Ovary (tissue), 9 donors: ENCODE data around the gene THSD4. TPM values are rescaled to one million over a fixed set of nuclear protein-coding genes. Genes with fewer than 3 reads are reported as not detected.

Experiments used
- DNase-seq, 5 donors: peaks; one replicate each; pipeline ENCODE4 v3.0.0-alpha.2; 2019 to 2020
- H3K27ac ChIP-seq, 2 donors: fragments of 200-600 bp; one replicate each; pipeline versions ENCODE4 v1.5.1 to v1.8.0; 2019 to 2022
- H3K27me3 ChIP-seq: fragments of 200-600 bp; one replicate; pipeline ENCODE4 v1.8.0; 2022
- H3K36me3 ChIP-seq: fragments of 200-600 bp; sonication (generic); one replicate; pipeline ENCODE4 v1.5.1; 2019
- H3K4me1 ChIP-seq: one replicate; pipeline ENCODE4 v1.8.1; 2013; ENCODE audit warnings: mild to moderate bottlenecking, moderate library complexity; ENCODE audit not compliant: insufficient read depth
- H3K4me3 ChIP-seq: fragments of 200-600 bp; sonication (generic); one replicate; pipeline ENCODE4 v1.5.1; 2017
- H3K9me3 ChIP-seq, 2 donors: fragments of 200-600 bp in 1 of 2; sonication (generic) in 1 of 2; one replicate each; pipeline versions ENCODE4 v1.5.1 to v1.8.1; 2013 to 2019; ENCODE audit warnings: mild to moderate bottlenecking in 1 of 2, moderate library complexity in 1 of 2
- CTCF ChIP-seq, 3 donors: fragments of 450-650 bp in 2 of 3; fragments of 200-600 bp in 1 of 3; IDR thresholded peaks; one replicate each; pipeline versions ENCODE4 v1.5.1 to v1.8.0; 2016 to 2022; ENCODE audit warnings: antibody characterized with exemption in 3 of 3, mild to moderate bottlenecking in 1 of 3
- EP300 ChIP-seq: sonication (generic); formaldehyde crosslinking; IDR thresholded peaks from one replicate; pipeline ENCODE4 v1.6.1; 2017; ENCODE audit warnings: antibody characterized with exemption
- POLR2A ChIP-seq: fragments of 450-650 bp; IDR thresholded peaks from one replicate; pipeline ENCODE4 v1.6.1; 2017; ENCODE audit warnings: antibody characterized with exemption, mild to moderate bottlenecking, moderate library complexity
- WGBS, 3 donors: extraction: QIAGEN DNeasy Blood & Tissue Kit in 1 of 3; methylation state at CpG; one replicate each; pipeline versions ENCODE4 v1.1.5 to v1.1.7; 2013 to 2017; 5-methylcytosine and 5-hydroxymethylcytosine counted together
- intact Hi-C, 4 donors: fragments of 100-400 bp; cut with DNase I; formaldehyde crosslinking; loops; one replicate each; pipeline versions ENCODE4 v1.11.0 to v1.15.1; 2022 to 2023
- polyA plus RNA-seq, 2 donors: library from polyadenylated mRNA; stranded (reverse); fragments of 200-250 nt in 1 of 2; fragments of 350-450 nt in 1 of 2; fragmentation: Illumina TruSeq in 1 of 2; extraction: RNeasy Lipid Tissue Mini Kit (QIAGEN cat#74804) in 1 of 2; gene quantifications; one replicate each; pipeline ENCODE4 v1.2.3, GENCODE V29; 2013 to 2014
- total RNA-seq, 7 donors: library from RNA; depleted of rRNA in 2 of 7; stranded (reverse); fragments of >200 nt in 2 of 7; fragmentation: NEBNext Ultra II Directional in 3 of 7; extraction: Animal tissue kit (Norgen Biotek cat#: 25700) in 3 of 7; gene quantifications; one replicate each; pipeline versions ENCODE4 v1.1.0 to v1.2.4, GENCODE V29; 2016 to 2023
- donor health status: DM: no; HTN: no; CAD: no; lungs with moderate emphysema.
- donor health status: DM: no; HTN: no; CAD: no.
- donor health status: Bipolar disorder and iron deficiency.
- donor health status: DM: yes; HTN: yes; CAD: no.
- donor health status: DM: no; HTN: no; CAD: no.
- donor health status: DM: yes; HTN: yes; CAD: no.

THSD4 gene
- total and polyA plus RNA-seq, 9 donors = 3.2 to 53.4 (median 13.5) TPM

- Histone ChIP-seq H3K27me3 (no peaks in the 10 kb centered on the region), H3K4me1 (no peaks in the 10 kb centered on the region), H3K9me3 (no peaks in the 10 kb centered on the region), H3K36me3 (no peaks in the 10 kb centered on the region), H3K27ac (no peak overlapping the region), H3K4me3 (no peak overlapping the region)
- intact Hi-C loops = no loop called here
- 28 to 36% (median 29%) methylated on average over 1 of the region's 1 CpG for WGBS, 3 donors
- TF ChIP-seq POLR2A = no peak
- no peak for TF ChIP-seq EP300
- TF ChIP-seq CTCF (IDR thresholded peaks at IDR 0.05) = no peak
- DNase-seq = no peak
Measured at GRCh38 chr15:71639471-71639870, 524.2 kb downstream of the THSD4 start.

- TF ChIP-seq POLR2A (no peak), CTCF (IDR thresholded peaks at IDR 0.05) (no peak)
- DNase-seq = no peak
- no peaks in the 10 kb centered on the region for H3K36me3 ChIP-seq
- no peaks in the 10 kb centered on the region for H3K27me3 ChIP-seq
- 92 to 94% (median 94%) methylated on average over 2 of the region's 2 CpGs for WGBS, 3 donors
- no peaks in the 10 kb centered on the region for H3K4me1 ChIP-seq
- no peak overlapping the region for H3K4me3 ChIP-seq
- intact Hi-C loops = no loop called here
- no peaks in the 10 kb centered on the region for H3K9me3 ChIP-seq
- H3K27ac ChIP-seq = no peak overlapping the region
Measured at GRCh38 chr15:71643918-71644317, 528.6 kb downstream of the THSD4 start.

- 72 to 78% (median 75%) methylated on average over 5 of the region's 5 CpGs for WGBS, 3 donors
- TF ChIP-seq EP300 = no peak
- TF ChIP-seq POLR2A = no peak
- no peak for TF ChIP-seq CTCF (IDR thresholded peaks at IDR 0.05)
Measured at GRCh38 chr15:71646767-71647486, 531.7 kb downstream of the THSD4 start.

GRCh38 chr15:71647487-71647808 lies 532.2 kb downstream of the THSD4 start:
- TF ChIP-seq EP300 = no peak
- no peak for TF ChIP-seq POLR2A
- TF ChIP-seq CTCF (IDR thresholded peaks at IDR 0.05) = no peak
- Histone ChIP-seq H3K4me3 (no peak overlapping the region), H3K4me1 (no peaks in the 10 kb centered on the region), H3K9me3 (no peaks in the 10 kb centered on the region), H3K36me3 (no peaks in the 10 kb centered on the region), H3K27ac (no peak overlapping the region), H3K27me3 (no peaks in the 10 kb centered on the region)
- DNase-seq = no peak
- 43 to 62% (median 44%) methylated on average over 4 of the region's 4 CpGs for WGBS, 3 donors
- intact Hi-C loops = no loop called here

More at GRCh38 chr15:71646767-71647486, 531.7 kb downstream of the THSD4 start:
- Histone ChIP-seq H3K4me1 (no peaks in the 10 kb centered on the region), H3K27me3 (no peaks in the 10 kb centered on the region), H3K9me3 (no peaks in the 10 kb centered on the region), H3K27ac (no peak overlapping the region), H3K36me3 (no peaks in the 10 kb centered on the region), H3K4me3 (no peak overlapping the region)
- intact Hi-C loops = no loop called here
- DNase-seq = no peak
